GF-D8 (cell line): ENCODE results near the gene KNSTRN.

Experiments
- DNase-seq: peaks from one replicate; lab custom pipeline; 2025; lab: John Stamatoyannopoulos, UW

The KNSTRN gene, protein sequence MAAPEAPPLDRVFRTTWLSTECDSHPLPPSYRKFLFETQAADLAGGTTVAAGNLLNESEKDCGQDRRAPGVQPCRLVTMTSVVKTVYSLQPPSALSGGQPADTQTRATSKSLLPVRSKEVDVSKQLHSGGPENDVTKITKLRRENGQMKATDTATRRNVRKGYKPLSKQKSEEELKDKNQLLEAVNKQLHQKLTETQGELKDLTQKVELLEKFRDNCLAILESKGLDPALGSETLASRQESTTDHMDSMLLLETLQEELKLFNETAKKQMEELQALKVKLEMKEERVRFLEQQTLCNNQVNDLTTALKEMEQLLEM

DNA sequence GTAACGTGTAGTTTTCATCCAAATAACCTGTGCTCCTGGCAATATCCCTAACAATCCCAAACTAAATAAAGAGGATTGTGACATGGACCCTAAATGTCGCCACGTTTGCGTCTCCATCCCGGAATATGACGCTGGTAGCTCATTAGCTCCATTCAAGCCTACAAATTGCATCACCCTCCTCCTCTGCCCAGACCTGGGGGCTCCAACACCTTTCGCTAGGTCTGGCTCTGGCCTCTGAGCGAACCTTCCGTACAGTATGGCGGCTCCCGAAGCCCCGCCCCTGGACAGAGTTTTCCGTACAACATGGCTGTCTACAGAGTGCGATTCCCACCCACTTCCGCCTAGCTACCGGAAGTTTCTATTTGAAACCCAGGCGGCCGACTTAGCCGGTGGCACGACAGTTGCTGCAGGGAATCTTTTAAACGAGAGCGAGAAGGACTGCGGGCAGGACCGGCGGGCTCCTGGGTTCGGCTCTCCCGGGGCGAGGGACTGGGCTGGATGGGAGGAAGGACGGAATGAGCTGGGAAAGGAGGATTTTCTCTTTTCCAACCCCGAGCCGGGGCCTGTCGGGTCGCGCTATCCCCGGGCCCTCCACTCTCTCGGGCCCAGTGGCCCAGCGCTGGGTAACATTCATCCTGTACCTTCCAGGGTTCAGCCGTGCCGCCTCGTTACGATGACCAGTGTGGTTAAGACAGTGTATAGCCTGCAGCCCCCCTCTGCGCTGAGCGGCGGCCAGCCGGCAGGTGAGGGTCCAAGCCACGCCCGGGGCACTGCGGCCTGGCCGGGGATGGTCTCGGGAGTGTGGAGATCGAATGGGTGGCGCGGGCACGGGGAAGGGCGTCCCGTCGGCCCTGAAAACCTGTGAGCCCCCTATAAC, at the start of gene KNSTRN:
TSS of gene KNSTRN (plus strand) at position 142 of the 877 bp plus-strand sequence. CDS start at position 257, 115 bp downstream.
- DNase-seq = peak; percentile 51

DNA sequence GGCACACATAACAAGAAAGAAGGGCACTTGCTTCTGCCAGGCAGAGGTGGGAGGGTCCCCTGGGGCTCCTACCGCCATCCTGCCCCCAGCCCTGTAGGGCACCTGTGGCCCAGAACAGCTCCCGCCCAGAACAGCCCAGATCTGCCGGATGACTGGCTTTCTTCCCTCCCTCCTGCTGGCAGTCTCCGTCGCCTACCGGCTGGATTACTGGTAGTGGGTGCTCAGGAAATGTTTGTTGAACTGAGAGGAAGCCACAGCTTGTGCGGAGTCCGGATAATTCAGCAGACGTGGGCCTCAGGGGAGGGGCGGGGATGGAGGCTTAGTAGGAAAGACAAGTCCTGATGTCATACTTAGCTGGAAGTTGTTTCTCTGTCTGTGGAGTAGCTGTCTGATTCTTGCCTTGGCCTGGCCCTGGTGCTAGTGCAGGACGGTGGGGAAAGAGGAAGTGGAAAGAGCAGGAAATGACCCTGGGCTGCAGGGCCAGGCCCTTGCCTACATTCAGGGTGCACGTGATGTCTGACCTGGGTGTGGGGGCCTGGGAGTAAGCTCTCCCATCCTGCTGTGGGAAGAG, 48.5 kb upstream of the KNSTRN start:
- DNase-seq = peak; percentile 93

DNA sequence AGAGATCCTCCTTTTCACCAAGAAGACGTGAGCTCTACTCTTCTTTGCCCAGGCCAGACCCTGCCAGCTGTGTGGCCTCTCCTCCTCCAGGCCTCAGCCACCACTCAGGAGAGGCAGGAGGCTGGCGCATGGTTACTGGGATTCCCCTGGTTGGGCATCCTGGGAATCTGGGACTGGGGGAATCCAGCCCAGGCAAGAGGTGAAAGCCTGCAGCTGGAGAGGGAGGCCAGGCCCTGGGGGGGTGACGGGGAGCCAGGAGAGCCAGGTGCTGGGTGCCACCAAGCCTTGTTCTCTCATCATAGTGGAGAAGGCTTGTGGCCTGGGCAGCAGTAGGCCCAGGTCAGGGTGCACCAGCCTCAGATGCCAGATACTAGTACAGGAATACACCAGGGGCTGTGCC, 48.0 kb upstream of the KNSTRN start:
- no peak for DNase-seq

DNA sequence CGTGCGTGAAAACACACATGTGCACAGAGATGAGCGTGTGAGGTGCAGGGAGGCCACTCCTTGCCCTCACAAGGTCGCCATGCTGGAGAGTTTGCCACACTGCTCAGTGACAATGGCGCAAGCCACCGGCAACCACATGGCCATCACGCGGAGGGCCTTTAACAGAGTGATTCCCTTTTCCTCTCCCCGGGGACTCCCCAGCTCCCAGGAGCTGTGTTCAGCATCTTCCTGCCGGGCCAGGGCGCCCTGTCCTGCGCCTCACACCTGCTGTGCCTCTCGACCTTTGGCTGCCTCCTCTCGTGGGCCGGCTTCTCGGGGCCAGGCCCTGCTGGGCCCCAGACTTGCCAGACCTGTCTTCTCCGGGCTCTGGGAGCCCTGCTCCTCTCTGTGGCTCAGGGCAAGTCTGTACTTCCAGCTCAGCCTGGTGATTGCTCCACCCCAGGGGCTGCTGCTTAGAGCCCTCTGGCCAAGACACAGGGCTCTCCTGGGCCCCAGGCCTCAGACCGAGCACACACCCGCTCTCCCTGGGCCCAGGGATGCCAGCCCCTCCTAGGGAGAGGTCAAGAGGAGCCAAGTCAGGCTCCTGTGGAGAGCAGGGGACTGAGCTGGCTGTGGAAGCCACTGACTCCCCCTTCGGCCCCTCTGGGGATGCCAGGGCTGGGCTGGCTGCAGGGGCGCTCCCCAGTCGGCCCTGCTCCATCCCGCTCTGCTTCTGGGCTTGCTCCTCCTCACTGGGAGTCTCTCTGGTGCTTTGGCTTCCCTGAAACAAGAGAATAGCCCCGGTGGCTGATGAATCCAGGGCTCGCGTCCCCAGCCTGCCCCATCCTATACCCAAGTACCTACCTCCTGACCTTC, 47.4 kb upstream of the KNSTRN start:
- DNase-seq = no peak

DNA sequence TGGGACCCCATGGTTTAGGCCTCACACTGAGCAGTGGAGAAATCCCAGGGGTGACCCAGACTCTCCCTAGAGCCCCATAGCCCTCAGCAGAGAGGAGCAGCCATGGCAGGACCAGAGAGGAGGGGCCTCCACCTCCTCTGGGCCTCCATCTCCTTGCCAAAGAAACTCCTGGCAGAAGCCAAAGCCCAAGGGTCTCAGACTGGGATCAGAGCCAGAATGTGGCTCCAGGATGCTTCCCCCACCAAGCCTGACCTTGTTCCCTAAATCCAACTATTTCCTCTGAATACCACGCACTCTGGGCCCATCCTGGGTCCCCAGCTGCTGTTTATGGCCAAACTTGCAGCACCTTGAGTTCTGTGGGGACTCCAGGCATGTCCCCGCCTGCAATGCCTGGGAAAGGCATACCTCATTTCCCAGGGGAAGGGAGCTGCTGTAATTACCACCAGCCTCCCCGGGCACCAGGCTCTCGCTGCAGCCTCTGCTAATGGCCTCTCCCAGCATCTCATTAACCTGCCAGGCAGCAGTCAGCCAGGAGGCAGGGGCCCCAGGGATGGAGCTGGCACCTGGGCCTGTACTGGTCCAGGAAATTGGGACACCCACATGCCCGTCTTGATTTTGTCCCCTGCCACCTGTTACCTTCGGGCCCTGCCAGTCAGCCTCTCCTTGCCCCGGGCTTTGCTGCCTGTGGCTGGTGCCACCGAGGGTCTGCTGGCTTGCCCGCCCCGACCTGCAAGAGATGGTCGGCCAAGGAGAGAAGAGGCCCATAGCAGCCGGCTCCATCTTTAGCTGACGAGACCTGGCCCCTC, 46.4 kb upstream of the KNSTRN start:
- no peak for DNase-seq

DNA sequence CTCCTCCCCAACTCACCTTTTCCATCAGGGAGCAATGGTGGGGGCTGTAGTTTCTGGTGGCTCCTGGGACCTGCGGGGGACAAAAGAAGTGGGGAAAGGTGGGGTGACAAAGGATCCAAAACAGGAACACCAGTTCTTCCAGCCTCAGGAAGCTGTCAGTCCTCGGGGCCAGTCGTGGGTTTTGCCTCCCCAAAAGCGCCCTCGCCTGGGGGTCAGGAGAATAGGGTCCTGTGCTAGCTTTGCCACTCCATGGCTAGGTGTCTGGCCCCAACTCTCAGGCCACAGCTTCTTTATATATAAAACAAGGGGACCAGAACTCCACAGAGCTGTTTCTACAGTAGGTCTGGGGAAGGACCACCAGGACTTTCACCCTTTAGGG, 45.8 kb upstream of the KNSTRN start:
- DNase-seq = no peak

DNA sequence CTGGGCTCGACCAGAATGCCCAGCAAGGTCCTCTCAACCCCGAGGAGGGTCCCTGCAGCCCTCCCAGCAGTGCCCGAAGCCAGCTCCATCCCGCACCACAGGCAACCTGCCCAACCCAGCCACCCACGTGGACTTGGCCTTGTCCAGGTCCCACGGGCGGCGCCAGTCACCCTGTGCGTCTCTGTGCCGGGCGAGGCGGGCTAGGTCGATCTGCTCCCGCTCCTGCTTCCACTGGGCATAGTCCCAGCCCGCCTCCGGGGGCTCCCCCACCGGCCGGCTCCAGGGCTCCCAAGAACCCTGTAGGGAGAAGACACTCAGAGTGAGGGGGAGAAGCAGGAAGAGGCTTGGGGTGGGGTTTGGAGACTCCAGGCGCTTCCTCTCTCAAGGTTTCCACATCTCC, 44.9 kb upstream of the KNSTRN start:
- DNase-seq = no peak

DNA sequence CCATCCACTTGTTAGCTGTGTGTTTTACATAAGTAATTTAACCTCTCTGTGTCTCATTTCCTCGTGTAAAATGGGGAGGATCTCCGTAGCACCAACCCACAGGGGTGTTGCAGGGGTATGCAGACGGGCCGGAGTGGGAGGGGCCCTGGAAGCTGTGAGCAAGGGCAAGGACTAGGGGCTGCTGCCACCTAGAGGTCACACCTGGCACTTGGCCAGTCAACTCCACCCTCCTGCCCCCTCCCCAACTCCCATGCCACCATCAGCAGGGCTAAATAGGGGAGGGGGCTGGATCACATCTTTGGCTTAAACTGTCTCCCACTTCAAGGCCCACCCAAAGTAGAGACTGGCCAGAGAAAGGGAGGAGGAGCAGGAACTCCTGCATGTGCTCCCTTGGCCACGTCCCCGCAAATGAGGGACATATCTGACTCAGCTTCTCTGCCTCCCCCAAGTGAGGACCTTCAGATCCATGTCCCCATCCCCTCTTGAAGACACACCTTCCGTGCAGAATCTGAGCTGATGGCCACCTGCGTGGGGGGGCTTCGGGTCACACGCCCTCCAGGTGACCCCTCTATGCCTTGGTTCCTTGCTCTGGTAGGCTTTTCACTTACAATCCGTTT, 44.4 kb upstream of the KNSTRN start:
- DNase-seq = peak; percentile 32

DNA sequence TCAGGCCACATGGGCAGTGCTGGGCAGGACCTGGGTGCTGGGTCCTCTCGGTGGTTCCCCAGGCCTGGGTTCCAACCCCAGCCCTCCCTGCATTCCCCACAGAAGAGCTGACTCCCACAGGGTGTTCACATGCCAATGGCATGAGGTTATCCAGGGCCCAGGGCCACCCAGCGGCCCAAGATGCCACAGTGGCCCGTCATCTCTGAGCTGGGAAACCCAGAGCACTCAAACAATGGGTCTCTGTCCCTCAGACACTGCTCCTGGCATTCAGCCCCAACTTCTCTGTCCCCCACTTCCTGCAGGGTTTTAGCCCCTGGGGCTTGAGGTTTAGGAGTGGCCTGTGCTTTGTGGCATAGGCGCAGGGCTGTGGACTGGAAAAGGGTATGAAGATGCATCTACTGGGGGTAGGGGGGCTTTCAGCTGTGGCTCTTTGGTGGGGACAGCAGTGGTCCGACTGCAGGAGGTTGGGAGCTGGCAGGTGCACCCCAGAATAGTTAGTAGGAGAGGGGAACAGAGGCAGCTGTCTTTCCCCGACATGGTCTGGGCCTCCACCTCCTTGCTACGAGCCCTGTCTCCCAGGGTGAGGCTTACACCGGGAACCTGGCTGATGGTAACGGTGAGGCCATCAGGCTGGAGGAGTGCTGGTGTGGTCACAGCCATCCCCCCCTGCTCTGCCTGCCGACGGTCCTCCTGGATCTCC, 43.5 kb upstream of the KNSTRN start:
- DNase-seq = no peak

DNA sequence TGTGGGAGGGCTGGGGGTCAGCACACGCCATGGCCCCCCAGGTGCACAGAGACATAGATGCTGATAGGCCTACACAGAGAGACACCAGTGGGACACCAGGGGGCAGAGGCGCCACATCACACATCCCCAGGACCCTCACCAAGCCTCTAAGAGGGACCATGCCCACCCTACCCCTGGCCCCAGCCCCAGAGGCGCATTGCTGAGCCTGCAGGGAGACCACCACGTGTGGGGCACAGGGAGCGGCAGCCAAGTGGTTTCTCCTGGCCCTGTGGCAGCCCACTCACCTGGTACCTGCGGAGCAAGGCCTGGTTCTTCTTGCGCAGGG, 42.9 kb upstream of the KNSTRN start:
- no peak for DNase-seq

DNA sequence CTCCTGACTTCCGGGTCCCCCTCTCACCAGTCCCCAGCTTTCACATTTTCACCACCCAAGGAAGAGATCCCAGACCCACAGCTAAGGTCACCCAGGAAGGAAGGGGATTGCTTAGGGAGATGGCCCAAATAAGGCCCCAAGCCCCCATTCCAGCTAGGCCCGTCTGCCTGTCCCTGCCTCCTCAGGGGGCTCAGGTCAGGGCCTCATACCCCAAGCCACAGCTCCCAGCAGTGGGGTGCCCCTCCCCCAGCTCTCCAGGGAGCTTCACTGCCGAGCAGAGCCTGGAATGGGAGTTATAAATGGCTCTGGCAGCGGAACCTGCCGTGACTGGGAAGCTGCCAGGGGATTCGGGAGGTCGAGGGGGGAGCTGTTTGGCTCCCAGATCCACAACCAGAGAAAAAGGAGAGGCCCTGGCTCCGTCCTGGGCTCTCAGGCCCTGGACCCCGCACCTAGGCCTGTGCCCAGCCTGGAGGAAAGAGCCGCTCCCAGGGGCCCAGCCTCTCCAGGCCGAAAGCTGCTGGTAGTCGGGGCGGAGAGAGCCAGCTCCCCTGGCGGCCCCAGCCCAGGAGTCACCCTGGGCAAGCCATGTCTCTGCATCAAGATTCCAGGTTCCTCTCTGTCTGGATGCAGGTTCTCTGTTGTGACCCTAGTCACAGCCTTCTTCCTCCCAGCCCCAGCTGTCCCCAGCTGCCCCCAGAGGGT, 42.3 kb upstream of the KNSTRN start:
- no peak for DNase-seq

DNA sequence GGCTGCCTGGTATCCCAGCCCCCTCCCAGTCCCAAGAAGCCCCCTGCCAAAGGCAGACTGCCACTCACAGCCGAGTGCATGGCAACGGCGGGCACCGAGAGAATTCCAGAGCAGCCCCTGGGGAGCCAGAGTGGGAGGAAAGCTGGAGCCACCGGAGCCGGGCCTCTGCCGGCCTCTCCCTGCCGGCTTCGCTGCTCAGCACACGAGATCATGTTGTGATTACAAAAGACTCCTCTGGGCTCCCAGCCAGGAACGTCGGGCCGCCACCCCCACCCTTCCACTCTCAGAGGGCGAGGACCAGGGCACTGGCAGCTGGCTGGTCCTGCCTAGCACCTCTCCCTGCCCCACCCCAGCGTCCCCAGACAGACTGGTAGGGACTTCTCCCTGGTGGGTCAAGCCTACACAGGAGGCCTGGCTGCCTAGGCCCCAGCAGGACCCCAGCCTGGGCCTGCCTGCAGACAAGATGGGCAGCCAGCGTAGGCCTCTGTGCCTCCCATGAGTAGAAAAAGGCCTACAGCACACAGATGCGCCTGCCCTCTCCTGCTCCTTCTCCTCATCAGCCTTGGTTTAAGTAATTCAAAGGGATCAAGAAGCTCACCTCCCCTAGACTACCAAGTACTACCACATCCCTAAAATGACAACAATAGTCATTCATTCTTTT, 41.7 kb upstream of the KNSTRN start, which contains the start of gene CCDC9B:
TSS of gene CCDC9B (minus strand) at position 200 of the 661 bp plus-strand sequence. CDS start at position 80, 120 bp downstream.
- no peak for DNase-seq

DNA sequence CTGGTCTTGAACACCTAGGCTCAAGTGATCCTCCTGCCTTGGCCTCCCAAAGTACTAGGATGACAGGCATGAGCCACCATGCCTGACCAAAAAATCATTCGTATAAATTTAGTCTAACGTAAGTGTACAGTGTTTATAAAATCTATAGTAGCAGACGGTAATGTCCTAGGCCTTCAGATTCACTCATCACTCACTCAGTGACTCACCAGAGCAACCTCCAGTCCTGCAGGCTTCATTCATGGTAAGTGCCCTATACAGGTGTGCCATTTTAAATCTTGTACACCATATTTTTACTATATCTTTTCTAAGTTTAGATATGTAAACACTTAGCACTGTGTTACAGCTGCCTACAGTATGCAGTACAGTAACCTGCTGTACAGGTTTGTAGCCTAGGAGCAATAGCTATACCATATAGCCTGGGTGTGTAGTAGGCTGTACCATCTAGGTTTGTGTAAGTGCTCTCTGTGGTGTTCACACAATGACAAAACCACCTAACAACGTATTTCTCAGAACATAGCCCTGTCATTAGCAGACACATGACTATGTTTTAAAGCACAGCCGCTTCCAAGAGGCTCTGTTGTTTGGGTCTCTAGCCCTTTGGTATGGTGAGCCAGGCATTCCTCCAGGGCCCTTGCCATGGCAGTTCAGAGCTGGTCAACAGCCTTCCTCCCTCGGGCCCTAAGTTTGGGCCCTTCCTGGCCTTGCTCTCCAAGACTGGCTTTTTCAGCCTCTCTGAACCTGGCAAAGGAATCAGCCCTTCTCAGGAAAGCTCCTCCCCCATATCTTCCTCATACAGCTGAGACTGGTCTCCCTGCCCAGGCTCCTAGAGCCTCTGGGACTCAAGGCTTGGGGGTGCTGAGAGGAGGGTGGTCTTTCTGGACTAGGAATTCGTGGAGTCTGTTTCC, 39.9 kb upstream of the KNSTRN start:
- no peak for DNase-seq

DNA sequence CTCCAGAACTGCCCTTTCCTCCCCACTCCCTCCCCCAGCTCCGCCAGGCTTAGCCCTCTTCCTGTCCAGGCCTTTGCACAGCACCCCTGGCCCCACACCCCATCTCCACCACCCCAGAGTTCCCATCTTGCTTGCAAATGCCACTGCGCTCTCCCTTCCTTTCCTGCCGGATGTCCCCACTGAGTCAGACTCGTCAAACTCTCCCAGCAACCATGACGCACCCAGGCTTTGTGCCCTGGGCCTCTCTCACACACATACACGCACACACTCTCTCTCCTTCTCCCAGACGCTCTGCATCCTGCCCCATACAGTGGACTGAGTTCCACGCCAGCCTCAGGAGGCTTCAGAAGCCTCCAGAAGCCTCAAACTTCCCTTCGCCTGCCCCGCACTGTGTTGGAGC, 39.0 kb upstream of the KNSTRN start:
- no peak for DNase-seq

DNA sequence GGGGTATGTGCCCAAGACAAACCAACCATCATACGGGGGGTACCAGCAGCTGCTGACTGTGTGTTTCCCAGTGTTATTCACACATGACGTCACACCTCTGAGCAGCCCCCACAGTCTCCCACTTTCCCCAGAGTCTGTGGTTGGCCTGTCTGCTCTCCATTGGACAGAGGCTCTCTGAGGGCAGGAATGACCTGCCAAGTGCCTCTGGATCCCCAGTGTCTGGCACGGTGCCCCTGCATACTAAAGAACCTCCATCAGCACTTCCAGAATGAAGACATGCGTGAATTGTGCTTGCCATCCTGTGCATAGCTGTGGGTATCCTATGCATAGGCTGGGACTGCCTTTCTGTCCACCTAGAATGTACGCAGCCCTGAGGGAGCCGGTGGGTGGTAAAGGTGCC, 38.3 kb upstream of the KNSTRN start:
- no peak for DNase-seq

DNA sequence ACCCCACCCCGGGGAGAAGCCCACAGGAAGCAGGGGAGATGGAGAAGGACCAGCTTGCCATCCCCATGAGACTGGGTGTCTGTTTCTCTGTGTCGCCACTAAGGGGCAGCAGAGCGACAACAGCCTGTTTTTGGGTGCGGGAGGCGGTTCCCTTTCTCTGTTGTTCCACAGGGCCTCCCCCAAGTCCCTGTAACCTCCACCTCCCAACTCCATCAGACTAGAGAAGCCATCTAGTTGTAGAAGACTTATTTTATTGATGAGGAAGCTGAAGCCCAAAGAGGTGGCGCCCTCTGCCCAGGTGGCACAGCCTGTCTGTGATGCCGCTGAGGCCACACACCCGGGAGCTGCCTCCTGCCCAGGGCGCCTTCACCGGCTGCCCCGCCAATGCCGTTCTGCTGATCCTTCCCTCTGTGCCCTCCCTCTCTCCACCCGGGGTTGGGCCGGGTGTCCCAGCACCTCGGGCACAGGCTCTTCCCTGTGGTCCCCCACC, 37.8 kb upstream of the KNSTRN start:
- no peak for DNase-seq

DNA sequence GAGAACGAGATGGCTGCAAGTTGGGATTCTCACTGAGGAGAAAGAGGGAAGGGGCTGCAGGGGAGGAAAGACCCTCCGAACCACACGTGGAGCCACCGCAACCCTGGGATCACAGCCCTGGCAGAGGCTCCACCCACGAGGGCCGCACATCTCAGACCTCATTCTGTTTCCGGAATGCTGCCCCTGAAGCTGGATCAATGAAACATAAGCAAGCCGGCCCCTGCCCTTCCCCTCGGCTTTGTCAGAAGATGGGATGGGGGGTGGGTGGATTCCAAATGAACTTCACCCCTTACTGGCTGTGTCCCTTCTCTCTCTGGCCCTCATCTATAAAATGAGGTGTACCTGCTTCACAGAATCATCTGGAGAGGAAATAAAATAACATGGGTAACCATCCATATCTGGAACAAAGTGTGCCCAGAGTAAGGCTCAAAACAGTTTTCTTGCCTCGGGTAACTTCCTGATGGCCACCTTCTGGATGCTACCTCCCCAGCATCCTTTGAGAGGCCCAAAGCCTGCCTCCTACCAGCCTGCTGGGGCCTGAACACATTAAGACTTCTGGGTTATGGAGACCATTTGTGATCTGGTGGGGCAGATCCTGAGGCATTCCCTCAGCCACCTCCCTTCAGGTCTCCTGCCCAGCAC, 37.2 kb upstream of the KNSTRN start:
- DNase-seq = no peak
